IPS-18a (cell line): ENCODE results near the gene STOML1.
A peak's percentile ranks its signal among the peaks of the same experiment; 100 is the strongest.
"Not testable (repeated sequence)": the region's sequence is repeated elsewhere in the genome, so short reads cannot be mapped to it uniquely, and the experiment has no call there.

Source experiments
- H3K27ac ChIP-seq: one replicate; pipeline ENCODE4 v1.5.1; 2013; ENCODE audit warnings: low read length
- H3K27me3 ChIP-seq: one replicate; pipeline ENCODE4 v1.6.1; 2013; ENCODE audit warnings: mild to moderate bottlenecking, low read length; ENCODE audit not compliant: control insufficient read depth, insufficient read depth
- H3K36me3 ChIP-seq: one replicate; pipeline ENCODE4 v1.6.1; 2013; ENCODE audit warnings: low read depth, low read length; ENCODE audit not compliant: control insufficient read depth
- H3K4me1 ChIP-seq: one replicate; pipeline ENCODE4 v1.6.1; 2013; ENCODE audit warnings: low read depth, low read length; ENCODE audit not compliant: control insufficient read depth
- H3K4me3 ChIP-seq: one replicate; pipeline ENCODE4 v1.5.1; 2013; ENCODE audit warnings: low read length
- H3K9ac ChIP-seq: one replicate; pipeline ENCODE4 v1.6.1; 2013; ENCODE audit warnings: mild to moderate bottlenecking, low read length, moderate library complexity
- H3K9me3 ChIP-seq: one replicate; pipeline ENCODE4 v1.6.1; 2013; ENCODE audit warnings: low read depth, low read length; ENCODE audit not compliant: control insufficient read depth

Gene STOML1

DNA sequence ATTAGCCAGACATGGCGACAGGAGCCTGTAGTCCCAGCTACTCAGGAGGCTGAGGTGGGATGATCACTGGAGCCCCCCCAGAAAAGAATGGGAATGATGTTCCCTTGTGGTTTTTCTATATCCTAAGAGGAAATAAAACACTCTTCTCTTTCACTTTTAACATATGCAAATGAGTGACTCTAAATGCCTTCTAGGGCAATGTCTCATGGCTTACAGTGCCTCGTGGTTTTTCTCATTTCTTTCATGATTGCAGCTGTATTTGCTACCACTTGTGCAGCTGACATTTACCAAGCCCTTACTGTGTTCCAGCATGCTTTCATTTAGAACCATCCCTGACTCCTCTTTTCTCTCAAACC is 26.4 kb downstream of the STOML1 start:
- no peaks in the 10 kb centered on the region for H3K27me3 ChIP-seq
- no peak overlapping the region for H3K9ac ChIP-seq
- H3K27ac ChIP-seq = no peak overlapping the region
- no peak overlapping the region for H3K4me3 ChIP-seq
- H3K4me1 ChIP-seq = peaks cover 16% of the 10 kb centered on the region
- no peaks in the 10 kb centered on the region for H3K36me3 ChIP-seq
- H3K9me3 ChIP-seq = no peaks in the 10 kb centered on the region

DNA sequence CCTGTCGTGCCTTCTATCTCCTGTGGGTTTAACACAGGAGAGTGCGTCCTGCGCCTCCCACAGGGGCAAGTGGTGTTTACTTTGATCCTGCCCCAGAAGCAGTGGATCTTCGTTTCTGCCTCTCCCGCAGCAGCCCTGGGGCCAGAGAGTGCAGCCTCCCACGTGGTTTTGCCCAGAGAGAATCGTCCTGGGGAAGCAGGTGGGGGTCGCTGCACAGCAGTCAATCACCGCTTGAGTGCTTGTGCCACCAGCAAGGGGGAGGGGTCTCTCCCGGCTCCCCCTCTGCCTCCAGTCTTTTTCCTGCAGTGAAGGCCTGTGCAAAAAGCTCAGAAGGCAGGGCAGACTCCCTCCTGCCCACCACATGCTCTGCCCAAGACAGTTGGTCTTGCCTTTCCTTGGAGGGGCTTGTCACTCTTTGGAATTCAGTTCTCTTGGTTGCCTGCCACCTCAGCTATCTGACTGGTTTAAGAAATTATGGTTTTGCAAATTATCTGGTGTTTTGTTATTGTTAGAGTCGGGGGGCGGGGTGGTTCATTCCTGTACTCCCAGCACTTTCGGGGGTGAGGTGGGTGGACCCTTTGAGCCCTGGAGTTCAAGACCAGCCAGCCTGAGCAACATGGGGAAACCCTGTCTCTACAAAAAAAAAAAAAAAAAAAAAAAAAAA is 26.9 kb downstream of the STOML1 start:
- Histone ChIP-seq H3K36me3 (no peaks in the 10 kb centered on the region), H3K4me1 (peaks cover 16% of the 10 kb centered on the region), H3K9ac (peak overlapping the region; percentile 24), H3K9me3 (no peaks in the 10 kb centered on the region), H3K27me3 (no peaks in the 10 kb centered on the region), H3K4me3 (peak overlapping the region; percentile 14), H3K27ac (no peak overlapping the region)

- H3K4me1 ChIP-seq = peaks cover 16% of the 10 kb centered on the region
- peak overlapping the region; percentile 14 for H3K4me3 ChIP-seq
- no peaks in the 10 kb centered on the region for H3K27me3 ChIP-seq
- no peaks in the 10 kb centered on the region for H3K9me3 ChIP-seq
- peak overlapping the region; percentile 24 for H3K9ac ChIP-seq
- H3K27ac ChIP-seq = no peak overlapping the region
- H3K36me3 ChIP-seq = no peaks in the 10 kb centered on the region
Measured at GRCh38 chr15:73964736-73965093, 27.4 kb downstream of the STOML1 start.

DNA sequence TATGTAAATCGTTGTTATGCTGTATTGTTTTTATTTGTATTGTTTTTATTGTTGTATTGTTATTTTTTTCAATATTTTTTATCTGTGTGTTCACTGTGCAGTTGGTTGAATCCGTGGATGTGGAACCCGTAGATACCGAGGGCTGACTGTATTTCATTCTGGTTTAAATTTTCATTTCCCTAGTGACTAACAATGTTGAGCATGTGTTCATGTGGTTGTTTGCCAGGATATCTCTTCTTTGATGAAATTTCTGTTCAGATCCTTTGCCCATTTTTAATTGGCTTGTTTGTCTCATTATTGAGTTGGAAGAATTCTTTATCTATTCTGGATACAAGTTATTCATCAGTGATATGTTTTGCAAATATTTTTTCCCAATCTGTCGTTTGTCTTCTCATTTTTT is 29.7 kb downstream of the STOML1 start:
- peaks cover 12% of the 10 kb centered on the region for H3K4me1 ChIP-seq
- no peaks in the 10 kb centered on the region for H3K36me3 ChIP-seq
- H3K27ac ChIP-seq = no peak overlapping the region
- H3K27me3 ChIP-seq = no peaks in the 10 kb centered on the region
- H3K4me3 ChIP-seq = no peak overlapping the region
- no peaks in the 10 kb centered on the region for H3K9me3 ChIP-seq
- no peak overlapping the region for H3K9ac ChIP-seq

DNA sequence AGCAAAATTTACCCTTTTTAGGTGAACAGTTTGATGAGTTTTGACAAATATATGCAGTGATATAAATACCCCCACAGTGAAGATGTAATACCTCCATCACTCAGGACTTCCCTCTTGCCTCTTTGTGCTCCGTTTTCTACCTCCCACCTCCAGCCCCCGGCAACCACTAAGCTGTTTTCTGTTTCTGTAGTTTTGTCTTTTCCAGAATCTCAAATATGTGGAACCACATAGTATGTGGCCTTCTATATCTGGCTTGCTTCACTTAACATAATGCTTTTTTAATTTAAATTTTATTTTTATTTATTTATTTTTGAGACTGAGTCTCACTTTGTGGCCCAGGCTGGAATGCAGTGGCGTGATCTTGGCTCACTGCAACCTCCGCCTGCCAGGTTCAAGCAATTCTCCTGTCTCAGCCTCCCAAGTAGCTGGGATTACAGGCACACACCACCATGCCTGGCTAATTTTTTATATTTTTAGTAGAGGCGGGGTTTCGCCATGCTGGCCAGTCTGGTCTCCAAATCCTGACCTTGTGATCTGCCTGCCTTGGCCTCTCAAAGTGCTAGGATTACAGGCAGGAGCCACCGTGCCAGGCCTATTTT is 31.5 kb downstream of the STOML1 start:
- not testable (repeated sequence) for H3K36me3 ChIP-seq, H3K9ac ChIP-seq, H3K4me3 ChIP-seq, H3K27ac ChIP-seq, H3K27me3 ChIP-seq, H3K9me3 ChIP-seq, H3K4me1 ChIP-seq

- no peak overlapping the region for H3K27ac ChIP-seq
- no peak overlapping the region for H3K4me3 ChIP-seq
- peaks cover under 1% of the 10 kb centered on the region for H3K4me1 ChIP-seq
Measured at GRCh38 chr15:73959801-73960200, 32.3 kb downstream of the STOML1 start.

DNA sequence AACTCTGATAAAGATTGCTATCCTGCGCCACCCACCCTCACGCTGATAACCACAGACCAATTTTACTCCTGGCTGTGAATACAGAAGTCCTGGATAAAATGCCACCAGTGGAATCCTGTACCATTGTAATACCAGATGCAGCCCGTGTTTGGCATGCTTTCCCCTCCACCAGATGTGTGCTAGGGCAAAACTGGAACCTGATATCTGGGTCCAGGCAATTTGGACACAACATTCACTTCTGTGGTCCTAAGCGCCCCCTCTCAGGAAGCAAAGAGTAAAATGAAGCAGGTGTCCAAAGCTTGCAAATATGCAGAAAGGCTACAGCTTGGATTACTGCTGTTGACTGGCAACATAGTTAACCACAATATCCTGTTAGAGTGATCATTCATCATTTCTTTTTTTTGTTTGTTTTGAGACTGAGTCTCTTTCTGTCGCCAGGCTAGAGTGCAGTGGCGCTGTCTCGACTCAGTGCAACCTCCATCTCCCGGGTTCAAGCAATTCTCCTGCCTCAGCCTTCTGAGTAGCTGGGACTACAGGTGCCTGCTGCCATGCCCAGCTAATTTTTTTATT is 33.0 kb downstream of the STOML1 start:
- no peak overlapping the region for H3K9ac ChIP-seq
- no peaks in the 10 kb centered on the region for H3K36me3 ChIP-seq
- H3K27me3 ChIP-seq = no peaks in the 10 kb centered on the region
- H3K4me1 ChIP-seq = no peaks in the 10 kb centered on the region
- H3K9me3 ChIP-seq = no peaks in the 10 kb centered on the region
- no peak overlapping the region for H3K4me3 ChIP-seq
- no peak overlapping the region for H3K27ac ChIP-seq

More at GRCh38 chr15:73959801-73960200, 32.3 kb downstream of the STOML1 start:
- Histone ChIP-seq H3K27me3 (no peaks in the 10 kb centered on the region), H3K9ac (no peak overlapping the region), H3K9me3 (no peaks in the 10 kb centered on the region), H3K36me3 (no peaks in the 10 kb centered on the region)

GRCh38 chr15:73957785-73958184 is 34.3 kb downstream of the STOML1 start:
- Histone ChIP-seq H3K4me3 (no peak overlapping the region), H3K4me1 (no peaks in the 10 kb centered on the region), H3K27me3 (no peaks in the 10 kb centered on the region), H3K9ac (no peak overlapping the region), H3K36me3 (no peaks in the 10 kb centered on the region), H3K9me3 (no peaks in the 10 kb centered on the region), H3K27ac (no peak overlapping the region)

DNA sequence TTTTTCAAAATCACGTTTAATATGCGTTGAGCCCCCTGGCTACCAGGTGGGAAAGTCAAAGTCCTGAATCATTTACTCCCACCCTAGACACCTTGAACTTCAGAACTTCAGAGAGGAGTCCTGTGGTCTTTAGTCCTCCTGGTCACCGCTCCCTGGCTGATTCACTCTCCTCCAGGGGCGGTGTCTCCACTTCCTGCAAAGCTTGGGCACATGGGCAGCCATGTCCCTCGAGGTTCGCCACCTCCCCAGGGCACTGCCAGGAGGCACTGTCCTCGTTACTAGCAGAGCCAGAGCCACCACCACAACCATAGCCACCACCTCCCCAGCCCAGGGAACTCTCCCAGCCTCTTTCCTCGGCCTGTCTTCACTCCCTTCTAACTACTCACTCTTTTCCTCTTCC is 34.8 kb downstream of the STOML1 start:
- Histone ChIP-seq H3K9me3 (no peaks in the 10 kb centered on the region), H3K9ac (no peak overlapping the region), H3K4me1 (no peaks in the 10 kb centered on the region), H3K4me3 (no peak overlapping the region), H3K27ac (no peak overlapping the region), H3K27me3 (no peaks in the 10 kb centered on the region), H3K36me3 (no peaks in the 10 kb centered on the region)

GRCh38 chr15:73956743-73957135 is 35.4 kb downstream of the STOML1 start:
- no peak overlapping the region for H3K4me3 ChIP-seq
- H3K27ac ChIP-seq = no peak overlapping the region
- H3K4me1 ChIP-seq = peaks cover 4% of the 10 kb centered on the region
- H3K27me3 ChIP-seq = no peaks in the 10 kb centered on the region
- no peak overlapping the region for H3K9ac ChIP-seq
- H3K9me3 ChIP-seq = no peaks in the 10 kb centered on the region
- no peaks in the 10 kb centered on the region for H3K36me3 ChIP-seq

- H3K4me1 ChIP-seq = peaks cover 11% of the 10 kb centered on the region
- no peaks in the 10 kb centered on the region for H3K36me3 ChIP-seq
- no peak overlapping the region for H3K9ac ChIP-seq
- no peak overlapping the region for H3K27ac ChIP-seq
- H3K9me3 ChIP-seq = no peaks in the 10 kb centered on the region
- H3K27me3 ChIP-seq = no peaks in the 10 kb centered on the region
- H3K4me3 ChIP-seq = no peak overlapping the region
Measured at GRCh38 chr15:73955861-73956742, 36.0 kb downstream of the STOML1 start.
